Loucy (cell line): ENCODE data around the gene ZBED6.
"Not testable (repeated sequence)": the region's sequence is repeated elsewhere in the genome, so short reads cannot be mapped to it uniquely, and the experiment has no call there.

Source experiments
- H2AFZ ChIP-seq: fragments of 200-600 bp; sonication (generic); 2 replicates; pipeline ENCODE4 v1.6.0; 2016; ENCODE audit warnings: antibody characterized with exemption, mild to moderate bottlenecking, low read length, moderate library complexity
- H3F3A ChIP-seq: fragments of 200-600 bp; 2 replicates; pipeline ENCODE4 v1.6.0; 2016; ENCODE audit warnings: antibody characterized with exemption, low read depth, mild to moderate bottlenecking
- H3K27me3 ChIP-seq: fragments of 200-600 bp; sonication (generic); 2 replicates; pipeline ENCODE4 v1.6.1; 2014; ENCODE audit warnings: low read length, mild to moderate bottlenecking; ENCODE audit not compliant: insufficient read depth, poor library complexity, severe bottlenecking
- H3K36me3 ChIP-seq: fragments of 200-600 bp; sonication (generic); 2 replicates; pipeline ENCODE4 v1.6.1; 2016; ENCODE audit warnings: low read length; ENCODE audit not compliant: insufficient read depth
- H3K4me1 ChIP-seq: fragments of 200-600 bp; sonication (generic); 2 replicates; pipeline ENCODE4 v1.5.1; 2014; ENCODE audit warnings: low read length, mild to moderate bottlenecking; ENCODE audit not compliant: insufficient read depth, poor library complexity, severe bottlenecking
- H3K4me2 ChIP-seq: fragments of 200-600 bp; sonication (generic); 2 replicates; pipeline ENCODE4 v1.6.0; 2014; ENCODE audit warnings: antibody characterized with exemption, low read length, low read depth, mild to moderate bottlenecking; ENCODE audit not compliant: poor library complexity, severe bottlenecking
- H3K4me3 ChIP-seq: fragments of 200-600 bp; sonication (generic); 2 replicates; pipeline ENCODE4 v1.5.1; 2014; ENCODE audit warnings: low read length, mild to moderate bottlenecking, mixed read lengths; ENCODE audit not compliant: poor library complexity, severe bottlenecking
- H3K79me2 ChIP-seq: fragments of 200-600 bp; sonication (generic); 2 replicates; pipeline ENCODE4 v1.6.1; 2014; ENCODE audit warnings: low read length; ENCODE audit not compliant: insufficient read depth
- H3K9ac ChIP-seq: fragments of 200-600 bp; sonication (generic); 2 replicates; pipeline ENCODE4 v1.6.0; 2014; ENCODE audit warnings: mild to moderate bottlenecking, low read depth, low read length, moderate library complexity; ENCODE audit not compliant: poor library complexity, severe bottlenecking
- H3K9me2 ChIP-seq: fragments of 200-600 bp; sonication (generic); replicated peaks from 2 replicates; pipeline ENCODE4 v1.6.1; 2016; ENCODE audit warnings: low read depth, low read length, mixed read lengths
- H3K9me3 ChIP-seq: fragments of 200-600 bp; sonication (generic); 2 replicates; pipeline ENCODE4 v1.6.1; 2014; ENCODE audit warnings: mild to moderate bottlenecking, antibody characterized with exemption, low read length, low read depth; ENCODE audit not compliant: insufficient read depth
- H4K20me1 ChIP-seq: fragments of 200-600 bp; sonication (generic); 2 replicates; pipeline ENCODE4 v1.6.0; 2014; ENCODE audit warnings: antibody characterized with exemption, low read length, mild to moderate bottlenecking; ENCODE audit not compliant: insufficient read depth, poor library complexity, severe bottlenecking
- CTCF ChIP-seq: fragments of 200-600 bp; sonication (generic); conservative IDR thresholded peaks from 2 replicates; pipeline ENCODE4 v1.5.1; 2014; ENCODE audit warnings: mild to moderate bottlenecking, antibody characterized with exemption, low read length
- EZH2phosphoT487 ChIP-seq: fragments of 200-600 bp; IDR thresholded peaks from 2 replicates; pipeline ENCODE4 v1.6.1; 2018; ENCODE audit warnings: antibody characterized with exemption, mild to moderate bottlenecking, moderate library complexity, borderline replicate concordance

ZBED6 gene

GRCh38 chr1:203751051-203751450 lies 44.4 kb upstream of the ZBED6 start:
- H3F3A ChIP-seq: no peaks in the 10 kb centered on the region
- no peak for TF ChIP-seq CTCF
- no peak for TF ChIP-seq EZH2phosphoT487
- H3K79me2 ChIP-seq: no peaks in the 10 kb centered on the region
- no peaks in the 10 kb centered on the region for H3K9me2 ChIP-seq
- no peaks in the 10 kb centered on the region for H4K20me1 ChIP-seq
- no peak overlapping the region for H3K4me3 ChIP-seq
- no peaks in the 10 kb centered on the region for H3K36me3 ChIP-seq
- no peak overlapping the region for H3K9ac ChIP-seq
- H2AFZ ChIP-seq: no peak overlapping the region
- H3K27me3 ChIP-seq: no peaks in the 10 kb centered on the region
- H3K4me2 ChIP-seq: no peak overlapping the region
- H3K9me3 ChIP-seq: no peaks in the 10 kb centered on the region
- H3K4me1 ChIP-seq: peaks cover 7% of the 10 kb centered on the region

- not testable (repeated sequence) for H2AFZ ChIP-seq, H3K79me2 ChIP-seq, H3K9me2 ChIP-seq, H3K9me3 ChIP-seq, H3K4me3 ChIP-seq, H3F3A ChIP-seq, H3K4me2 ChIP-seq, H4K20me1 ChIP-seq, H3K36me3 ChIP-seq, H3K4me1 ChIP-seq, H3K27me3 ChIP-seq, H3K9ac ChIP-seq
Observed at GRCh38 chr1:203751618-203752361, 43.6 kb upstream of the ZBED6 start.

GRCh38 chr1:203754455-203754864 lies 41.0 kb upstream of the ZBED6 start:
- Histone ChIP-seq H3K4me3 (no peak overlapping the region), H3K79me2 (no peaks in the 10 kb centered on the region), H4K20me1 (no peaks in the 10 kb centered on the region), H3K36me3 (no peaks in the 10 kb centered on the region), H3K27me3 (no peaks in the 10 kb centered on the region), H3F3A (no peaks in the 10 kb centered on the region), H3K4me1 (peaks cover 14% of the 10 kb centered on the region), H3K9me2 (no peaks in the 10 kb centered on the region), H3K9me3 (no peaks in the 10 kb centered on the region), H3K4me2 (peak overlapping the region; percentile 11), H3K9ac (peak overlapping the region; percentile 22), H2AFZ (peak overlapping the region; percentile 87)
- TF ChIP-seq EZH2phosphoT487 (no peak), CTCF (no peak)

- Histone ChIP-seq H3K79me2 (no peaks in the 10 kb centered on the region), H2AFZ (peak overlapping the region; percentile 61), H3K9me2 (no peaks in the 10 kb centered on the region), H3K27me3 (no peaks in the 10 kb centered on the region), H3K4me3 (no peak overlapping the region), H3K4me2 (no peak overlapping the region), H3K4me1 (peaks cover 14% of the 10 kb centered on the region), H4K20me1 (no peaks in the 10 kb centered on the region), H3K36me3 (no peaks in the 10 kb centered on the region), H3K9ac (no peak overlapping the region), H3F3A (no peaks in the 10 kb centered on the region), H3K9me3 (no peaks in the 10 kb centered on the region)
- TF ChIP-seq EZH2phosphoT487 (no peak), CTCF (no peak)
Observed at GRCh38 chr1:203756036-203756435, 39.4 kb upstream of the ZBED6 start.

GRCh38 chr1:203758749-203759148 lies 36.7 kb upstream of the ZBED6 start:
- H3K9ac ChIP-seq, H3K79me2 ChIP-seq, H3K27me3 ChIP-seq, H3K9me2 ChIP-seq, H4K20me1 ChIP-seq, H3K4me3 ChIP-seq, H3K36me3 ChIP-seq, H3K9me3 ChIP-seq, H3F3A ChIP-seq: not testable (repeated sequence)
- H3K4me2 ChIP-seq: peak overlapping the region; percentile 15
- H3K4me1 ChIP-seq: peaks cover 29% of the 10 kb centered on the region
- H2AFZ ChIP-seq: 0 out of 2 replicates have a peak overlapping the region, but pooled peaks have one; percentile 23
